T-helper 22 cell (primary cell): ENCODE data around the gene TBC1D17.

Source experiments
- DNase-seq: peaks from one replicate; pipeline ENCODE4 v3.0.0-alpha.2; 2020; ENCODE audit warnings: low read depth

The TBC1D17 gene

GRCh38 chr19:49848938-49849337, 28.6 kb upstream of the TBC1D17 start:
- DNase-seq, result no peak

- no peak for DNase-seq
These were observed 27.9 kb upstream of the TBC1D17 start for GRCh38 chr19:49849433-49850220.

- DNase-seq, result no peak
These were observed 27.3 kb upstream of the TBC1D17 start for GRCh38 chr19:49850221-49850486.

GRCh38 chr19:49850487-49851342, 26.8 kb upstream of the TBC1D17 start, which contains the start of gene PTOV1:
TSS of gene PTOV1 (plus strand) at chr19:49851159.
- DNase-seq, result peak; percentile 76

- DNase-seq, result no peak
These were observed 25.8 kb upstream of the TBC1D17 start for GRCh38 chr19:49851456-49852259.

GRCh38 chr19:49852631-49853126, 24.8 kb upstream of the TBC1D17 start:
- no peak for DNase-seq

GRCh38 chr19:49853852-49854377, 23.6 kb upstream of the TBC1D17 start:
- no peak for DNase-seq

GRCh38 chr19:49854378-49855263, 22.9 kb upstream of the TBC1D17 start:
- no peak for DNase-seq

GRCh38 chr19:49855277-49855675, 22.2 kb upstream of the TBC1D17 start:
- no peak for DNase-seq

GRCh38 chr19:49855676-49856573, 21.6 kb upstream of the TBC1D17 start:
- no peak for DNase-seq

- DNase-seq, result no peak
These were observed 20.9 kb upstream of the TBC1D17 start for GRCh38 chr19:49856574-49857021.

GRCh38 chr19:49857061-49857837, 20.3 kb upstream of the TBC1D17 start:
- DNase-seq, result no peak

- no peak for DNase-seq
These were observed 19.7 kb upstream of the TBC1D17 start for GRCh38 chr19:49857838-49858087.

GRCh38 chr19:49858088-49858985, 19.2 kb upstream of the TBC1D17 start:
- DNase-seq, result no peak

- no peak for DNase-seq
These were observed 17.7 kb upstream of the TBC1D17 start for GRCh38 chr19:49859682-49860335.

GRCh38 chr19:49860336-49861102, 17.0 kb upstream of the TBC1D17 start:
- no peak for DNase-seq

- no peak for DNase-seq
These were observed 16.4 kb upstream of the TBC1D17 start for GRCh38 chr19:49861107-49861506.
